A549 treated with ZK216348 at 1 μM for 4 hours (cell line): ENCODE measurements around the gene PAGE3. TPM values are rescaled to one million over a fixed set of nuclear protein-coding genes. Genes with fewer than 3 reads are reported as not detected.

ENCODE experiments used
- total RNA-seq: library from RNA; stranded (reverse); fragments of 200-300 nt; extraction: Qiagen RNA extraction; gene quantifications from 5 replicates; pipeline ENCODE4 v1.2.3, GENCODE V29; 2022; ENCODE audit warnings: low read depth

PAGE3 gene
- not detected in 5 replicates for total RNA-seq

GRCh38 chrX:55264816-55265215, at the start of gene PAGE3:
TSS of gene PAGE3 (minus strand) at chrX:55264916. CDS start at chrX:55263903, 1,013 bp downstream.

GRCh38 chrX:55220119-55220794, 44.5 kb downstream of the PAGE3 start, which contains the start of gene PAGE5:
TSS of gene PAGE5 (plus strand) at chrX:55220346. CDS start at chrX:55221383, 1,037 bp downstream.

Other genes starting within 250 kb of the PAGE3 start
- not detected in 5 replicates for gene ALAS2, start 233.9 kb downstream of the PAGE3 start, total RNA-seq
- gene PAGE2B, start 189.9 kb downstream of the PAGE3 start, total RNA-seq = not detected in 5 replicates
- gene PAGE2, start 175.9 kb downstream of the PAGE3 start, total RNA-seq = not detected in 5 replicates
- not detected in 5 replicates for gene PAGE5, start 44.6 kb downstream of the PAGE3 start, total RNA-seq
- gene MAGEH1, start 187.2 kb upstream of the PAGE3 start, total RNA-seq = 5.9 to 7.2 TPM (median 6.7 TPM) in 5 replicates
- gene USP51, start 224.9 kb upstream of the PAGE3 start, total RNA-seq = 0.32 to 0.78 TPM (median 0.59 TPM) in 5 replicates